Measurements from ENCODE around the gene BANF1.
"Not testable (repeated sequence)": the region's sequence is repeated elsewhere in the genome, so short reads cannot be mapped to it uniquely, and the experiment has no call there.

Gene BANF1

DNA sequence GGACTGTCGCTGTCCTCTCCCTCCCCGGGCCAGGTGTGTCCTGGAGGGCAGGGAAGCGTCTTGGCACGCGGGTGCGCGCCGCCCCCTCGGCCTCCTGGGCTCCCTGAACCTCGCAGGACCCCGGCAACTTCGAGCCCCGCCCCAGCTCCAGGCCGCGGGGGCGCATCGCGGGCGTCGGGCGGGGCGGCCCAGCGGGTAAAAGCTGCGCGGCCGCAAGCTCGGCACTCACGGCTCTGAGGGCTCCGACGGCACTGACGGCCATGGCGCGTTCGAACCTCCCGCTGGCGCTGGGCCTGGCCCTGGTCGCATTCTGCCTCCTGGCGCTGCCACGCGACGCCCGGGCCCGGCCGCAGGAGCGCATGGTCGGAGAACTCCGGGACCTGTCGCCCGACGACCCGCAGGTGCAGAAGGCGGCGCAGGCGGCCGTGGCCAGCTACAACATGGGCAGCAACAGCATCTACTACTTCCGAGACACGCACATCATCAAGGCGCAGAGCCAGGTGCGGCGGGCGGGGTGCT, 9.5 kb downstream of the BANF1 start, which contains the start of gene CST6:
Gene CST6, plus strand, starts transcription at position 224 of the 519 bp plus-strand sequence. Its CDS starts 37 bp downstream, at position 261.
- DNase-seq, result no peak

DNA sequence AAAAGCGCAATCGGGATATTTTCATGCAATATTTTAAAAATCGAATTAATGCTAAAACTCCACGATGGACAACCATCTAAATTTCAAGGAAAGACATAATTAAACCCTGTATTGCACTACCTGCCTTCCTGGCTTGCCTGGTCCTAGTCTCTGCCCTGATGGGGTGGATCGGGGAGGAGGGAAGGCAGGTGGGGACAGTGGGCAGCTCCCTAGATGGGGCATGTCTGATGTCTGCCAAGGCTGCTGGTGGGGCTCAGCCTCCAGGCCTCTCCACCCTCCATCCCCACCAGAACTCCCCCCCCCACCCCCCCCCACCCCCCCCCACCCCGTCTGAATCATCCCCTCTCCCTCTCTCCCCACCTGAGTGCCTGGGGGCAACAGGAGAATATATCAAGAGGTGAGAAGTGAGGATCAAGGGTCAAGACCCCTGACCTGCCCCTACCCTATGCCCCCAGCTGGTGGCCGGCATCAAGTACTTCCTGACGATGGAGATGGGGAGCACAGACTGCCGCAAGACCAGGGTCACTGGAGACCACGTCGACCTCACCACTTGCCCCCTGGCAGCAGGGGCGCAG, 10.2 kb downstream of the BANF1 start:
- no peak for DNase-seq

DNA sequence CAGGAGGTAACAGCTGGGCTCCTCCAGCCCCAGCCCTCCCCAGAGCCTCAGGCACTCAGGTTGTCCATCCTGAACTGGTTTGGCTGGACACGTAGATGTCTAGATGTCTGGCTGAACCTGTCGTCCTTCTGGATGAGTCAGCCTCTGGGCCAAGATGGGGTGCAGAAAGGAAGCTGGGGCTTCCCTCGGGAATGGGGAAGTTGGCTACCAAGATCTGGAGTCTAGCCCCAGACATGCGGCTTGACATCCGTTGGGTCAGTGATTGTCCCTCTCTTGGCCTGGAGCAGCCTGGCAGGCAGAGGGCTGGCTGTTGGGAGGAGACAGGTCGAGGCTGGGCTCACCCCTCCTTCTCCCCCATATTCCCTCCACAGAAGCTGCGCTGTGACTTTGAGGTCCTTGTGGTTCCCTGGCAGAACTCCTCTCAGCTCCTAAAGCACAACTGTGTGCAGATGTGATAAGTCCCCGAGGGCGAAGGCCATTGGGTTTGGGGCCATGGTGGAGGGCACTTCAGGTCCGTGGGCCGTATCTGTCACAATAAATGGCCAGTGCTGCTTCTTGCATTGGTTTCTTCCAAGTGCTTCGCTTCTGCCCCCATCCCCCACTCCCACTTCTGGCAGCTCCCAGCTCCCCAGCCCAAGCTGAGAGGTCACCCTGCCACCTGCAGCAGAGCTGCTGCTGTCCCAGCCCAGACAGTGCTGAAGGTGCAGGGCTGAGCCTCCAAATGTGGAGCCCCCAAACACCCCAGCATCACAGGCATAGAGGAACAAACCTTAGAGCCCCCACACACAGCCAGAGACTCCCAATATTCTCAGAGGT, 10.9 kb downstream of the BANF1 start:
- no peak for DNase-seq

DNA sequence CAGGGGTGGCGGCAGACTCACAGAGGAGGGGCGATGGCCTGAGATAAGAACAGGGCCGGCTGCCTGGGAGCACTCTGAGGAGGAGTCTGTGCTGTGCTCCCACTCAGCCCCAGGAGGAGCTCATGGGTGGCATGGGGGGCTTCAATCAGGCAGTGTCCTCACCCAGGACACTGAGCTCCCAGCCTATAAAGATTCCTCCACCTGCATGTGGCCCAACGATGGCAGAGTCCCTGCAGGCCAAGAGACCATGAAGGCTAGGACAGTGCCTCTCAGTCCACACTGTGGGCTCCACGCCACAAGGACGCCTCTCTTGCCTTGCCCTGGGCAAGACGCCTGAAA, 11.4 kb downstream of the BANF1 start:
- no peak for DNase-seq

DNA sequence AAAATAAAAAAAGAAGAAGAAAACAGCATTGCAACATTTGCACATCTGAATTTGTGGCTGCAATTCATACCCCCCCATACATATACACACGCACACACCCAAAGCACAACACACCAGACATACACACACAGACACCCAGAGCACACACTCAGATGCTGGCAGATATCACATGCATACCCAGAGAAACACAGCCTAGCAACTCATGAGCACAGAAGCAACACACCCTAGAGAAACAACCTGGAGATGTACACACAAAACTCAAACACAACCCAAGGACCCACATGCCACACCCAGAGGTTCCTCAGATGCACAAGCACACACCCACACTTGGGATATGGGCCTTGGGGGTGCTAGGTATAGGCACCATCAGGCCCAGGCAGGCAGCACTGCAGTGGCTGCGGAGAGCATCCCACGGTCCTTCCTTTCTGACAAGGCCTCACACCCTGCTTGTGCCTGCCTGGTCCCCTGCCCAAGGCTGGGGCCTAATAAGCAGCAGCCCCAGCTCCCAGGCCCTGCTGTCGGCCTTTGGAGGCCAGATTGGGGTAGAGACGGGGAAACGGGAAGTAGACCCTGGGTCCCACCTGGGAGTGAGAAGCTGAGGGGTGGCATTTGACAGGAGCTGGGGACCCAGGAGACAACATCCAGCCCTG, 12.6 kb downstream of the BANF1 start:
- DNase-seq, result no peak

DNA sequence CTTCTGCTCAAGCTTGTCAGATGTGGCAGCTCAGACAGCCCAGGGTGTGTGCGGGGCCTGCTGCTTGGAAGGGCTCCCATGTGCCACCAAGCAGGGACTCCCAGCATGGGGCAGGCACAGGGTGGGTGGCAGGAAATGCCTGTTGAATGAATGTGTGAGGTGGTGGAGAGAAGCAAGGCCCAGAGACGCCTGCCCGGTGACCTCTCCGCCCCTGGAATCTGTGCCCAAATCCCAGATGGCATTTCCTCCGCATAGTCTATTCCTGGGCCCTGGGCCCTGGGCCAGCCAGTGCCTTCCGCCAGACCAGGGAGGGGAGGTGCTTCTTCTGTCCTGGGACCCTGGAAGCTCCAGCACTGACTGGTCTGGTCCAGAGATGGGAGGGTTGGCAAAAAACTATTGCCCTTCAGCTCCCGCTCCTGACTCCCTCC, 13.2 kb downstream of the BANF1 start:
- no peak for DNase-seq

DNA sequence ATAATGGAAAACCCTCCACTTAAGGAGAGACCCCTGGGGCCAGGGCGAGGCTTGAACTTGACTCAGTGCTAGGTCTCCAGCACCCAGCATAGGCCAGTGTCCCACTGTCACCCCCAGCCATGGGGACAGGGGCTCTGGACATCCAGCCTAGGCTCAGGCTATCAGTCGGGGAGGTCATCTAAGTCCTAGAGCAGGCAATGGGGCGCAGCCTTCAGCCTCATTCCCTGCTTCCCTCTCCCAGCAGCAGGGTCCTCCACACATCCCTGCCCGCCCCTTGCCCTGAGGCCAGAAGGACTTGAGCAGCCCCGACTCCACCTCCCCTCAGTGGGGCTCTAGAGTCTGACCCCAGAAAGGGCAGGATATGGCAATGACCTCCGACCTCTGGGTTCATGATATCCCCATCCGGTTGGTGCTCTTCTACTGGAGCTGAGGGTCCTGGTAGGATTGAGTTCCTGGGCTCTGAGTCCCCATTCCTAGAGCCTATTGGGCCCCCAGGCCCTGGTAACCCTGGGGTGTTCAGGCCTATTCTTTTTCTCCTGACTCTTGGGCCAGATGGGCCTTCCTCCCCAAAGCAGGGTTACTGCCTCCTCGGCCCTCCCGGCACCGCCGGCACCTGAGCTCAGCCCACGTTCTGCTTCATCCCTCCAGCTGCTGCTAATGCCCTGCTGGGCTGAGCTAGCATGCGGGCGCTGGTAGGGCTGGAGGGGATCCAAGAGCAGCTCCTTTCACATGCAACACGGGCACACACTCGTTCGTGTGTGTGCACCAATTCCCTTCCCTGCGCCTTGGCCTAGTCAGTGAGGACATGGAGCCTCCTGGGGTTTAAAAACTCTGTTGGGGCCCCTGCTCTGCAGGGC, 13.9 kb downstream of the BANF1 start:
- no peak for DNase-seq

DNA sequence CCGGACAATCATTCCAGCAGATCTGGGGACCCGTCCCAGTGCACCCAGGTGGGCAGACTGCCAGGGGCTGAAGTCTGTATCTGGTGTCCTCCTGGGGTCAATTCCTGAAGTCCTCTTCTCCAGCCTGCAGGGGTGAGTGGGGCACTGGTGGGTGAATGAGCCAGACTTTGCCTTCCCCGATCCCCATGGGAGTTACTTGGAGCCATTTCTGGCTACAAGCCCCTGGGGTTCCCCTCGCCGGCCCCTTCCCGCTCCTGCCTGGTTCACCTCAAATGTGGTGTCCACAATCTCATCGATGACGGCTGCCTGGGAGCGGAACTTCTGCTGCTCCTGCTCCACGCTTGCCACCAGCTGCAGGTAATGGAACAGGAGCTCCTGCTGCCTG, 14.5 kb downstream of the BANF1 start:
- no peak for DNase-seq

DNA sequence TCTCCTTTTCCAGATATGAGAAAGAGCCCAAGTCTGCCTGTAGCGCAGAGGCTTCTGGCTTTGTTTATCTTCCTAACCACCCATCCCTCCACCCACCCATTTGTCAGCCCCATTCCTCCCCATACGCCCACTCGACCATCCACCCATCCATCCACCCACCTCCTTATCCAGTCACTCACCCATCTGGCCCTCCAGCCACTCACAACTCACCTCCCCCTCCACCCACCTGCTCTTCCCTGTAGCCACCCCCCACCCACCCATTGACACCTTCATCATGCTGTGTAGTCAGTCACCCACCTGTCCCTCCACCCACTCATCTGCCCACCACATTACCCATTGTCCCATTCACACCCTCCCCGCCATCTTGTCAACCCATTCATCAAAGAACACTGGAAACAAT, 15.0 kb downstream of the BANF1 start:
- no peak for DNase-seq

DNA sequence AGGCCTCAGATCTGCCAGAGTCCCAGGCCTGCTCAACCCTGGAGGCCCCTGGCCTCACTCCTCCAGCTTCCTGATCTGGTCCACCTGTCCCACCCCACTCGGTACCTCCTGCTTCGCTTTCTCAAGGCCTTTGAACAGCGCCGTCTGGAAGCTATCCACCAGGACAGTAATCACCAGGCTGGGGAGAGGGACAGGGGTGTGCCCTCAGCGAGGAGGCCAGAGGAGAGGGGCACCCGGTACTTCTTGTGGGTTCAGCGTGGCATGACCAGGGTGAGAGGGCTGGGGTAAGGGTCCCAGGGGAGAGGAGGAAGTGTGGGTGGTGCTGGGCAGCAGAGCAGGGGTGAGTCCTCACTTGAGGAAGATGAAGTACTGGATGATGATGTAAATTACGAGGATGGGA, 17.9 kb downstream of the BANF1 start:
- DNase-seq, result no peak

DNA sequence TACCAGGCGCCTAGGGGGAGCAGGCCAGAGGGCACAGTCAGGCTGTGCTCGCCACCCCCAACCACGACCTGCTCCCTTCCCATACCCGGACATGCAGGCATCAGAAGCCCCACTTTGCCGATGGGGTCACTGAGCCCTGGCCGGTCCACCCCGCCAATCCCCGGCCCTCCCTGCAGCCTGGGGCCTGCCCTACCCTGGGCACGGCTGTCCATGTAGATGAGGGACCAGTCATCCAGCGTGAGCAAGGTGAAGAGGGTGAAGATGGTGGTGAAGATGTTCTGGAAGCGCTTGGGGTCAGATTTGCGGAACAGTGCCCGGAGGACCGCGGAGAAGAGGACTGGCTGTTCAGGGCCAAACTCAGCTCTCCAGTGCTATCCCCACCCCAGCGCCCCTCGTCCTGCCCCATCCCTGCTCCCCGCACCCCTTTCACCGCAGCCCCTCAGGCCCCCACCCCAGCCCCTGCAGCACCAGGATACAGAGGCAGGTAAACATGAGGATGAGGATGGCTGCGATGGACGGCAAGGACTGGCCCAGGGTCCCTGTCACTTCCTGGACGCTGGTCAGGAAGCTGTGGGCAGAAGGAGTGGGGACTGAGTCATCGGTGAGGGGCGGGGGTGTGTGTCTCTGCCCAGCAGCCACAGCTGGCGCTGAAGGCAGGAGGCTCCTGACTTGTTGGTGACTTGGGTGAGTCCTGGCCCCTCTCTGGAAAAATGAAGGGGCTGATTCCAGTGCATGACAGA, 18.5 kb downstream of the BANF1 start:
- DNase-seq, result no peak

DNA sequence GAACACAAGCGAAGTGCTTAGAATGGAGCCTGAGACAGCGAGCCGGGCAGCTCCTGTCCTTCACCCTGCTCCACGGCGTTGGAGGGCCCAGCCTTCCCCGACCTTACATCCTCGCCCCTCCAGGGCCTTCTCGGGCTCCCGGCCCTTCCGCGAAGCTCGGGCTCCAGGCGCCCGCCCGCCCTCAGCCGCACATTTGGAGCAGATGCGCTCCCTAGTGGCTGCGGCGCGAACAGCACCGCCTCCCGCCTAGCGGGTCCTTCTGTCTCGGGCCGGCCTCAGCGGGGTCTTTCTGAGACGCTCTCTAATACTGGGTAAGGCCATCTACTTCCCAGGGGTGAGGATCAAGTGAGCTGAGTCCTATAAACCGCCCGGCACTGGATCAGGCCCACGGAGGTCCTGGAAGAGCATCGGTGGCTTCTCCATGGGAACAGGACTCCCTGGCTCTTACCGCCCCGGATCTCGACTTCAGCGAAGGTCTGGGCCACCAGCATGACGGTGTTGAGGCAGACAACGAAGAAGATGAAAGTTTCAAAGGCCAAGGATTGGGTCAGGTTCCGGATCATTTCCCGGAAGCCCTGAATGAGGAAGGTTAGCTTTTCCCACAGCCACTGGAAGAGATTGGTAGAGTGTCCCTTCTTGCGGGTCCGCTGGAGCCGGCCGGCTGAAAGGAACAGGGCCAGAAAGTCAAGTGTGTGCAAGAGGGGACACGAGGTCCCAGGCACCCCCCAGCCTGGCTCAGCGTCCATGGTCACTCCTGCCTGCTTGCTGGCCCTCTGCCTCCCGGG, 20.3 kb downstream of the BANF1 start:
- peak; percentile 87 for DNase-seq

DNA sequence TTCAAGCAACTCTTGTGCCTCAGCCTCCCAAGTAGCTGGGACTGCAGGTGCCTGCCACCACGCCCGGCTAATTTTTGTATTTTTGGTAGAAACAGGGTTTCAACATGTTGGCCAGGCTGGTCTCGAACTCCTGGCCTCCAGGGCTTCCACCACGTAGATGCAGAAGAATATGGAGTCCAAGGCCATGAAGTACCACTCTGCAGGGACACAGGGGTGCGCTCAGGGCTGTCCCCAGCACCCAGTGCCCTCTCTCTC, 20.8 kb downstream of the BANF1 start:
- not testable (repeated sequence) for DNase-seq

DNA sequence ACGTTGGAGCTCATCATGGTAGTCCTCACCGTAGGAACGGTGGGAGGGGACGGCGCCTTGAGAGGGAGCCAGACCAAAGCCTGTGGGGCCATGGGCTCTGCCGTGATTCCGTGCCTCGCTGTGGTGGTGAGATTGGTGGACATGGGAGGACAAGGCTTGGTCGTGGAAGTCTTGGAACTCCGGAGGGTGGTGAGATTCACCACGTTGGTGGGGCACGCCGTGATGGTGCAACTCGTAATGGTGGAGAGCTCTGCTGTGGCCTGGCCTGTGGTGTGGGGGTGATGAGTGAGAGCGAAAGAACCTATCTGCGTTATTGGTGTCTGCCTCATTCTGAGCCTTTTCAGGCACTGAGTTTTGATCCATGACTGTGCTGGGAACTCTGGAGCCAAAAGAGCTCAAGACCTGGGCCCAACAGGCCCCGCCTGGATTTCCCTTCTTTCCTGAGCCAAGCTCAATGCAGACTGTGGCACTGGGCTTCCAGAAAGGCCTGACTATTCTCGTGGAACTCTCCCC, 23.8 kb downstream of the BANF1 start, which contains the start of gene CATSPER1:
Gene CATSPER1, minus strand, starts transcription at position 463 of the 513 bp plus-strand sequence. Its CDS starts 100 bp downstream, at position 363.
- DNase-seq, result no peak

DNA sequence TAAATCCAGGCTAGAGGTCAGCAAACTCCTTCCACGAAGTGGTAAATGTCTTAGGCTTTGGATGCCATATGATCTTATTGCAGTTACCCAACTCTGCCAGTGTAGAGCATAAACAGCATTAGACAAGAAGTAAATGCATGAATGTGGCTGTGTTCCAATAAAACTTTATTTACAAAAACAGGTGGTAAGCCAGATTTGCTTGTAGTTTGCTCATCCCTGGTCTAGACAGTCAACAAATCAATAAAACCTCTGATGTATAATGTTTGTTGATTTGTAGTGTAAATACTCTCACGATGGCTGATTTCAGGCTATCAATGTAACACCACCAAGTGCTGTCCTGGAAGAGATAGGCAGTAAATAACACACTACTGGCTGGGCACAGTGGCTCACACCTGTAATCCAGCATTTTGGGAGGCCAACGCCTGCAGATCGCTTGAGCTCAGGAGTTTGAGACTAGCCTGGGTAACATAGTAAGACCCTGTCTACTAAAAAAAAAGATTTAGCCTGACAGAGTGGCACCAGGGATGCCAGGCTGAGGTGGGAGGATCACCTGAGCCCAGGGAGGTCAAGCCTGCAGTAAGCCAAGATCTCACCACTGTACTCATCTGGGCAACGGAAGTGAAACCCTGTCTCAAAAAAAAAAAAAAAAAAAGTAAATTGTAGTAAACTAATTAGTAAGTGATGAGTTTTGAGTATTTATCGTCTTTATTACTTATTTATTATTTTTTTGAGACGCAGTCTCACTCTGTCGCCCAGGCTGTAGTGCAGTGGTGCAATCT, 30.8 kb downstream of the BANF1 start:
- DNase-seq, result no peak

DNA sequence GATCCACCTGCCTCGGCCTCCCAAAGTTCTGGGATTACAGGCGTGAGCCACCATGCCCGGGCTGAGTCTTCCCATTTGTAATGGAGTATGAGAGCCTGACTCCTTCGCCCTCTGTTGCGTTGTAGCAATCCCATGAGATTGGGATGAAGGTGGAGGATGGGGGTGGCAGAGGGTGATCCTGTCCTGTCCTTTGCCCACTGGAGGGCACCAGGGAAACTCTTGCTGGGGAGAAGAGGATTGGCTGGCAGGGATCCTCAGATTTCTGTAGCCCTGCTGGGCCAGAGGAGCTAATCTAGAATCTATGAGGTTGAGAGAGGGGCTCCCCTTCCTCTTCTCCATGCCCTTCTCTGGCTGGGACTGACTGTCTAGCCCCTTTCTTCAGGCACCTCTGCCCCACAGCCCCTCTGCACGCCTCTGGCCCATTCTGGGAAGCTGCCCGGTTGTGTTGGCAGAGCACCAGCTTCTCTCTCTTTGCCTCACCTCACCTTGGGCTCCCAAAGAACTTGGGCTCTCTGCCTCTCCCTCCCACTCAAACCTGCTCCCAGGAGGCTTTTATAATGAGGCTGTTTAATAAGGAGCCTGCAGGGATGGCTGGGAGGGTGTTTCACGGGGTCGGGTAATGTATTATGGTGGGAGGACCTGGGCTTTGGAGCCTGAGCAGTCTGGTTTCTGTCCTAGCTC, 33.5 kb downstream of the BANF1 start:
- no peak for DNase-seq

DNA sequence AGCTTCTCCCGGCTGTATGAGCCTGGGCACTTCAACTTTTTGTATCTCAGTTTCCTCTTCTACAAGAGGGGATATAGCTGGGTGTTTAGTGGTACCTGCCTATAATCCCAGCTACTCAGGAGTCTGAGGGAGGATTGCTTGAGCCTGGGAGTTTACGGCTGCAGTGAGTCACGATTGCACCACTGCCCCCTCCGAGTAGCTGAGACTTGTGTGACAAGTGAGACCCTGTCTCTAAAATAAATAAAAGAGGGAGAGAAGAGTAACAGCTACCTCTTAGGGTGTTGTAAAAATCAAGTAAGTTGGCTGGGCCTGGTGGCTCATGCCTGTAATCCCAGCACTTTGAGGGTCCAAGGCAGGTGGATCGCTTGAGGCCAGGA, 34.0 kb downstream of the BANF1 start:
- no peak for DNase-seq

DNA sequence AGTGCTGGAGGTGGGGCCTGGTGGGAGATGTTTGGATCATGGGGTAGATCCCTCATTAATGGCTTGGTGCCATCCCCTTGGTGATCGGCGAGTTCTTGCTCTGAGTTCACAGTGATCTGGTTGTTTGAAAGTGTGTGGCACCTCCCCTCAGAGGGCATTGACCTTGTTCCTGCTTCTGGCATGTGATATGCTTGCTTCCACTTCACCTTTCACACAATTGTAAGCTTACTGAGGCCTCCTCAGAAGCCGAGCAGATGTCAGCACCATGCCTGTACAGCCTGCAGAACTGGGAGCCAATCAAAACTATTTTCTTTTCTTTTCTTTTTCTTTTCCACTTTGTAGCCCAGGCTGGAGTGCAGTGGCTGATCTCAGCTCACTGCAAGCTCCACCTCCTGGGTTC, 35.0 kb downstream of the BANF1 start:
- no peak for DNase-seq

DNA sequence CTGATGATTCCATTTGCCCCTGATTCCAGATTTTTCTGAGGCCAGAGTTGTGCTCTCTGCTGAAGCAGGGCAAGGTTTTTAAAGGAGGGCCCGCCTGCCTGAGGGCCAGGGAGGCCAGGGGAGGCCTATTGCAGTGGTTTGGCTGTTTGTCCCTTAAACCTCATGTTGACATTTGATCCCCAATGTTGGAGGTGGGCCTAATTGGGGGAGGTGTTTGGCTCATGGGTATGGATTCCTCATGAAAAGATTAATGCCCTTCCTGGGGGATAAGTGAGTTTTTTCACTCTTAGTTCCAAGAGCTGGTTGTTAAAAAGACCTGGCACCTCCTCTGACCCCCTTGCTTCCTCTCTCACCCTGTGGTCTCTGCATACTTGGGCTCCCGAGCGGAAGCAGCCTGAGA, 37.5 kb downstream of the BANF1 start:
- no peak for DNase-seq

Measured in activated CD4-positive, CD25-positive, alpha-beta regulatory T cell treated with anti-CD3 and anti-CD28 coated beads, Interleukin-2, amount 50 U/mL, for 72 hours (primary cell).